NCI-H1694 treated with DMSO at 0.1 percent for 48 hours (cell line): ENCODE data around the gene PIP4K2B.

Source experiments
- DNase-seq: peaks from one replicate; lab custom pipeline; 2025; lab: John Stamatoyannopoulos, UW

Gene PIP4K2B

DNA sequence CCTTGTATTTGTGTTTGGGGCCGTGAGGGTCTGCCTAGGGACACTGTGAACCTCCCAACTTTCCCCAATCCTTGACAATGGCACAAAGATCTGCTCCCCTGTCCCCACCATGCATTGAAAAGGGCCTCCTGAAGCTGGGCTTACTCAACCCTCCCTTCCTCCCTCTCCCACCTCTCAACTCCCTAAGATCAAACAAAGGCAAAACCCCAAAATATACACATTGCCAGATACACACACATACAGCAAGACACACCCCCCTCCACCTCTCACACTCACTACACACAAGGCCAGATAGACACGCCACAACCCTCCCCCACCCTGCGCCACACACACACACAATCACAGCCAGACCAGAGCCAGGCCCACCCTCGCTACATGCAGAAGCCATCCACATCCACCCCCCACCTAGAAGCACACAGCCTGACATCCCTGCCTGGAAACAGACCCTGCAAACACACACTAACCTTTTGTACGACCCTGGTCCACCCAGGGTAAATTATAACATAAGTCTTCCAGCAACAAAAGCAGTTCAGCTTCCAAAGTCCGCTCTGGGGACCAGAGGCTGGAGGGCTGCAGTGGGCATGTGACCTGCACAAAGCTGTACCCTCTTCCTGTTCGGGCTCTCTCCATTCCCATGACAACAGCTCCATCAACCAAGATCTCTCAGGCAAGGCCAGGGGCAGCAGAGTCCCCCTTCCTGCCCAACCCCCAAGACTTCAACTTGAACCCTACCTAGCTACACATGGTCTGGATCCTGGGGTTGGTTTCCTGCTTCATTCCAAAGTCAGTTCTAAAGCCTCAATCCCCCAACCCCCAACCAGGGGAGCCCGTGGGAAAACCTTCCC lies 53.1 kb downstream of the PIP4K2B start:
- DNase-seq: no peak

- DNase-seq: no peak
Observed at GRCh38 chr17:38745545-38745944, 53.8 kb downstream of the PIP4K2B start.

- no peak for DNase-seq
Observed at GRCh38 chr17:38743556-38744171, 55.7 kb downstream of the PIP4K2B start.

GRCh38 chr17:38742411-38743308 lies 56.7 kb downstream of the PIP4K2B start:
- DNase-seq: peak; percentile 98

DNA sequence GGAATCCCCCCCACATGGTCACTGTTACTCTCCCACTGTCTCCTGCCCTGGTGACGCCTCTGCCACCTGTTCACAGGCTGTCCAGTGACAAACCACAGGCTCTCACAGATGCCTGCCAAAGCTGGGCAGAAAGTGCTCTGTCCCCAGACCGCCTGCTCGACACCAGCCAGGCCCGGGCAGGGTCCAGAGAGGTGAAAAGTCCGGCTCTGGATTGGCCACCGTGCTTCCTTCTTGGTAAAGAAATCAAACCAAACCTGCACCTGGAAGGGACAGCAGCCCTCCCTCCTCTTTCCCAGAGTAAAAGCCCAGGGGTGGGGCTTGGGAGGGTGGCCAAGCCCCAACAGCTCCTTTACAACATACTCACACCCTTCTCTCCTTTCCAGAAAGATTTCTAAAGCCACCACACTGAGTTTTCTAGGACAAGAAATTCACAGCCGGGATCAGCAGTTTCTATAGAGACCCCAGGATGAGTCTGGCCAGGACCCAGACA lies 57.4 kb downstream of the PIP4K2B start:
- DNase-seq: no peak

GRCh38 chr17:38741461-38741860 lies 57.9 kb downstream of the PIP4K2B start:
- DNase-seq: no peak

DNA sequence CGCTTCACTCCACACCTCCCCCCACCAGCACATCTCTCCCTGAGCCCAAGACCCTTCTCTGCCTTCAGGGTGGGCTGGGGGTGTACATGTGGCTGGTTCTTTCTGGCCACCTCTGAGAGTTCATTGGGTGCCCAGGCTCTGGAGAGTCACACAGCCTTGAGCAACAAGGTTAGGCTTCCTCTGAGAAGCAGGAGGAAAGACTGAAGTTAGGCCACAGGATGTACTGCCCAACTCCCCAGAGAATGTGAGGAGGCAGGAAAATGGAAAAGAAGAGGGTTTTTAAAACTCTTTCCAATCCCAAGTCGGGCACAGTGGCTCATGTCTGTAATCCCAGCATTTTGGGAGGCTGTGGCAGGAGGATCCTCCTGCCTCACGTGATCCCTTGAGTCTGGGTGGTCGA lies 58.5 kb downstream of the PIP4K2B start:
- no peak for DNase-seq

- no peak for DNase-seq
Observed at GRCh38 chr17:38740044-38740443, 59.3 kb downstream of the PIP4K2B start.

- no peak for DNase-seq
Observed at GRCh38 chr17:38739305-38739704, 60.1 kb downstream of the PIP4K2B start.

DNA sequence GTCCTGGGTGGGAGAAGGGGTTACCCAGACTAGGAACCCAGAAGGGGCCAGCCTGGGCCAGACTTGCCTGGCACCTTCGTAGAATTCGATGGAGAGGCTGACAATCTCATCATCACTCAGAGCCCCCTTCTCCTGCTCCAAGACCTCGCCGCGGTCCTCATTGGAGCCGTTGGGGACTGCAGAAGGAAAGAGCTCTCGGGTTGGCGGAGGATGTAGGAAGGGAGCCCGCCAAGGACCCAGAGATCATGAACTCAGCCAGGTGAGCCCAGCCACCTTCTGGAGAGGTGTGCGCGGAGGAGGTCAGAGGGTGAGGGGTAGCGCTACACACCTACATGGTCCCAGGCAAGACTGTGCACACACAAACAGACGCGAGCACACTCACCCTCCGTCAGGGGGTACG lies 60.7 kb downstream of the PIP4K2B start:
- DNase-seq: no peak

- DNase-seq: no peak
Observed at GRCh38 chr17:38738007-38738662, 61.2 kb downstream of the PIP4K2B start.

GRCh38 chr17:38735161-38735997 lies 64.0 kb downstream of the PIP4K2B start:
- DNase-seq: peak; percentile 12

DNA sequence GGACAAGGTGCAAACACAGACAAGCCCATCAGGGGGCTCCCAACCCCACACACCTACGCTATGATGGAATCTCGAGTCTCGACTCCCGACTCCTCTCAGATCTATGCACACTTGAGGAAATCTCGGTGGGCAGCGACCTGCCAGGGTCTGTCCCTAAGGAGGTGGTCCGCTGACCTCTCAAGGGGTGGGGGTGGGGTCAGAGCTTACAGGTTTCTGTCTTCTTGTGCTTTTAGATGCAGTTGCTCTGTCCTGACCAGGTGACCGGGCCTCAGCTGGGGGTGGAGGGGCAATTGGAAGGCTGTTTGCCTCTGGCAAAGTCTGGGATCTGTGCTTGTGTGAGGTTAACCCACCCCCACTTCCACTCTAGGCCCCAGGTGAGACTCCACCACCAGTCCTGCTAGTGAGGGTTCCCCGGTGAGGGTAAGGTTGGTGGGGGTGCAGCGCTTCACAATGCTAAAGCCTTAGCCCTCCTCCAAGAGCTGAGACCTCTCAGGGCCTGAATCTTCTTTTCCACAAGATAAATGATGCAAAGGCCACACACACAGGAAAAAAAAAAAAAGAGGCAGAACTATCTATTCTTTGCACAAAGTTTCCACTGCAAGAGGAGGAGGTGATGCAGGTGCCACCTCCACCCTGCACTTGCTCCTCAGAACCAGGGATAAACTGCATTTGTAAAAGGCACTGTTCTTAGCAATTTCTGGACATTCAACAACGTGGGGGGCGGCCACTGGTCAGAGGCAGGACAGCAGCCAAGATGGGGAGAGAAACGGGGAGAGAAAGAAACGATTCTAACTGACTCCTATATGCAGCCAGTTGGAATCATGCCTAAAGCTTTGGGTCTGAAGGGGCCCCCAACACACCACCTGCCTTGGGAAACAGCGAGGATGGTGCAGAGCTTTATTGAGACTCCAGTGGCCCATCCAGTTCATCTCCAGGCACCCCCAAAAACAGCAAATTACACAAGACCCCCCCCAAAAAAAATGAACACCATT lies 65.1 kb downstream of the PIP4K2B start:
- peak; percentile 15 for DNase-seq

- no peak for DNase-seq
Observed at GRCh38 chr17:38733282-38733981, 65.9 kb downstream of the PIP4K2B start.

GRCh38 chr17:38732376-38733281 lies 66.7 kb downstream of the PIP4K2B start:
- DNase-seq: no peak

- no peak for DNase-seq
Observed at GRCh38 chr17:38731526-38732294, 67.6 kb downstream of the PIP4K2B start.
